ENCODE results near the gene RPL13A.
"Not testable (repeated sequence)": the region's sequence is repeated elsewhere in the genome, so short reads cannot be mapped to it uniquely, and the experiment has no call there.

RPL13A gene

GRCh38 chr19:49487277-49488045, at the start of gene RPL13A:
Gene RPL13A, plus strand, starts transcription at chr19:49487608. Its CDS starts 22 bp downstream, at chr19:49487630.
- peak; percentile 100 for DNase-seq

GRCh38 chr19:49438261-49438660, 49.1 kb upstream of the RPL13A start:
- DNase-seq, result no peak

- no peak for DNase-seq
Observed at GRCh38 chr19:49439836-49440235, 47.6 kb upstream of the RPL13A start.

GRCh38 chr19:49440439-49441209, 46.8 kb upstream of the RPL13A start:
- no peak for DNase-seq

- peak; percentile 47 for DNase-seq
Observed at GRCh38 chr19:49441210-49441959, 46.0 kb upstream of the RPL13A start, which contains the start of gene SLC17A7. Gene SLC17A7, minus strand, starts transcription at chr19:49441527. Its CDS starts 148 bp downstream, at chr19:49441379.

GRCh38 chr19:49441960-49442350, 45.5 kb upstream of the RPL13A start:
- DNase-seq, result no peak

- no peak for DNase-seq
Observed at GRCh38 chr19:49442354-49442753, 45.1 kb upstream of the RPL13A start.

- DNase-seq, result peak; percentile 46
Observed at GRCh38 chr19:49442771-49443365, 44.5 kb upstream of the RPL13A start.

GRCh38 chr19:49443366-49444099, 43.9 kb upstream of the RPL13A start:
- DNase-seq, result peak; percentile 92

- not testable (repeated sequence) for DNase-seq
Observed at GRCh38 chr19:49444100-49444700, 43.2 kb upstream of the RPL13A start.

- DNase-seq, result no peak
Observed at GRCh38 chr19:49445997-49446396, 41.4 kb upstream of the RPL13A start.

GRCh38 chr19:49447485-49448431, 39.6 kb upstream of the RPL13A start:
- DNase-seq, result no peak

GRCh38 chr19:49448432-49448786, 39.0 kb upstream of the RPL13A start:
- DNase-seq, result no peak

GRCh38 chr19:49450405-49450804, 37.0 kb upstream of the RPL13A start:
- no peak for DNase-seq

GRCh38 chr19:49451430-49452181, 35.8 kb upstream of the RPL13A start, which contains the start of gene PIH1D1:
Gene PIH1D1, minus strand, starts transcription at chr19:49451814. Its CDS starts 240 bp downstream, at chr19:49451574.
- peak; percentile 98 for DNase-seq

GRCh38 chr19:49453013-49453756, 34.2 kb upstream of the RPL13A start, which contains the start of gene ALDH16A1:
Gene ALDH16A1, plus strand, starts transcription at chr19:49453225. Its CDS starts 107 bp downstream, at chr19:49453332.
- peak; percentile 98 for DNase-seq

- DNase-seq, result peak; percentile 48
Observed at GRCh38 chr19:49453757-49454240, 33.6 kb upstream of the RPL13A start.

GRCh38 chr19:49455773-49456172, 31.6 kb upstream of the RPL13A start:
- DNase-seq, result no peak

- no peak for DNase-seq
Observed at GRCh38 chr19:49456326-49456725, 31.1 kb upstream of the RPL13A start.

Data from CD4-positive, alpha-beta T cell treated with Interleukin-15 for 1 hour (primary cell).